Kasumi-1 (cell line): ENCODE results near the gene CDK5RAP2.

ENCODE experiments used
- DNase-seq, 2 experiments: peaks; one replicate each; lab custom pipeline; 2025; lab: John Stamatoyannopoulos, UW

CDK5RAP2 gene

DNA sequence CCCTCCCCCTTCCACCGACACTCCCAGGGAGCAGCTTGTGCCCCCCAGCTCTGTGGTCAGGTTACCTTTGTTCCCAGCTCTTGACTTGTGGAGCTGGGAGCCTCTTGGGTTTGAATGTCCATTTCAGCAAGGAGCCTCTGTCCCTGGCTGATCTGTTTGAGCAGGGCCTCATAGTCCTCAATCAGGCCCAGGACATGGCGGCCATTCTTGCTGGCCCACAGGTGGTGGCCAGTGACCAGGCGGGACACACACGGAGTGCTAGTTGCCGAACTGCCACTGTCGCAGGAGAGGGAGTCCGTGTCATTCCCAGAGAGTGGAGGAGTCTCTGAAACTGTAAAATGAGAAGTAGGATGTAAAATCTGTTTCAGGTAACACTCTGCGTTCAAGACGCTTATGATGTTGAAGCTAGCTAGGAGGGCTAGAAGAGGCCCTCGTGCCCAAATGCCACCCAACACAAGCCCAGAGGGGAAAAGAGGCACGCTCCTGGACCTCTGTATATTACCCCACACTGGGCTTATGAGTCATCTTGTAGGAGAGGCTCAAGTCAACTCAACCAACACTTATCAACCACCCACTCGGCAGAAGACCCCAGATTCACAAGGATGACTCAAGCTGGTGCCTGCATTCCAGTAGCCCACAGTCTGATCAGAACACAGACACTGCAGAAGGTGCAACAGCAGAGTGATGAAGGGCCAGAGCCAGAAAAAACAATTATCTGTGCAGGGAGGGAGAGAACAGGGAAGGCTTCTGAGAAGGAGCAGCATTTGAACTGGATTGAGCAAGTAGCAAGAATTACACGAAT, 177.0 kb downstream of the CDK5RAP2 start:
- peak; percentile 33 to 51 for DNase-seq

GRCh38 chr9:120399940-120400339, 180.0 kb downstream of the CDK5RAP2 start:
- DNase-seq, result no peak

DNA sequence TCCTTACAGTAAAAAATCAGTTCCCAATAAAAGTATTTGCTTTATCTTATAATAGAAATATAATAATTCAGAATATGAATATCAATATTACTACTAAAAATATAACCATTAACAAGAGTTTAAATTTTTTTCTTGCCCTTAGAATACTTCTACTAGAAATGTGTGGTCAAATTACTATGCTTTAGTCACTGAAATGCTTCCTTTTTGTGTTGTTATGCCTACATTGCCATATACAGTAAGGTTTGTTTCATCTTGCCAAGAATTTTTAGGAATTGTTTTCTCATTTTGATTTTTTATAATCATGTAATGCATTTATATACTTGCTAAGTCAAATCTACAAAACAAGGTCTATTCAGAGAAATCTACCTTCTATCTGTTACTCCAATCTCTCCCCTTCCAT, 181.7 kb downstream of the CDK5RAP2 start:
- DNase-seq, result no peak

DNA sequence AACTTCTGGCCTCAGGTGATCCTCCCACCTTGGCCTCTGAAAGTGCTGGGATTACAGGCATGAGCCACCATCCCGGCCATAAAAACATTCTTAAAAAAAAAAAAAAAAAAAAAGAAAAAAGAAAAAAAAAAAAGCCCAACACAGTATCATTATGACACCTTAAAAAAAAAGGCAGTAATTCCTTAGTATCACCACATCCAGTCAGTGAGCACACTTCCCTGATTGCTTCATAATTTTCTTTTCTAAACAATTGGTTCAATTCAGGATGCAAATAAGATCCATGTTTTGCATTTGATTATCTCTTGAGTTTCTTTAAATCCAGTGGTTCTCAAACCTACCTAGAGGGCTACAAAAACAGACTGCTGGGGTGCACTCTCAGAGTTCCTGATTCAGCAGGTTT, 182.5 kb downstream of the CDK5RAP2 start:
- no peak for DNase-seq

- DNase-seq, result no peak
Observed at GRCh38 chr9:120396931-120397330, 183.0 kb downstream of the CDK5RAP2 start.

GRCh38 chr9:120396418-120396817, 183.5 kb downstream of the CDK5RAP2 start:
- DNase-seq, result no peak

- DNase-seq, result no peak
Observed at GRCh38 chr9:120395376-120395775, 184.6 kb downstream of the CDK5RAP2 start.

DNA sequence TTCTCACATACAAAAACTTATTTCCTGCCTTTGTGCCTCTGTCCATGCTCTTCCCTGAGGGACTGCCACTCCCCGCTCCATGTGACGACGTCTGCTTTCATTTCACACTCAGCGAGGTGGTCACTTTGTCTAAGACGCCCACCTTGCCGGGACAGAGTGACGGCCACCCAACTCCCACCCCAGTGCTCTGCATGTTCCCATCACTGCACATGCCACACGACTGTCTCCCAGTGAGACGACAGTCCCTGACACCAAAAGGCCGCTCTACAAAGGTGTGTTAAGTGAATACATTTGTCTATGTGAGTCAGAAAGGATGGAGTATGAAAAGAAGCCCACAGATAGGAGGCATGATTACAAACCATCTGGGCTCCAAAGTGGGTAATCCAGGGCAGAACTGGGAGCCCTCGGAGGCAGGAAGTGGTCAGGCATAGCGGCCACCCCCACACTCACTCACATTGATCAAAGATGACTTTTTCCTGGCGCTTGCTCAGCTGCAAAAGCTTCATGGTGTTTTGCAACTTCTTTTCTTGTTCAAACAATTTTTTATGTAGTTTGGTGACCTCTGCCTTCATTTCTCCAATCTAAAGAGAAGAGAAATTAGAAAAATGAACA, 185.8 kb downstream of the CDK5RAP2 start:
- DNase-seq, result peak; percentile 16 to 48

DNA sequence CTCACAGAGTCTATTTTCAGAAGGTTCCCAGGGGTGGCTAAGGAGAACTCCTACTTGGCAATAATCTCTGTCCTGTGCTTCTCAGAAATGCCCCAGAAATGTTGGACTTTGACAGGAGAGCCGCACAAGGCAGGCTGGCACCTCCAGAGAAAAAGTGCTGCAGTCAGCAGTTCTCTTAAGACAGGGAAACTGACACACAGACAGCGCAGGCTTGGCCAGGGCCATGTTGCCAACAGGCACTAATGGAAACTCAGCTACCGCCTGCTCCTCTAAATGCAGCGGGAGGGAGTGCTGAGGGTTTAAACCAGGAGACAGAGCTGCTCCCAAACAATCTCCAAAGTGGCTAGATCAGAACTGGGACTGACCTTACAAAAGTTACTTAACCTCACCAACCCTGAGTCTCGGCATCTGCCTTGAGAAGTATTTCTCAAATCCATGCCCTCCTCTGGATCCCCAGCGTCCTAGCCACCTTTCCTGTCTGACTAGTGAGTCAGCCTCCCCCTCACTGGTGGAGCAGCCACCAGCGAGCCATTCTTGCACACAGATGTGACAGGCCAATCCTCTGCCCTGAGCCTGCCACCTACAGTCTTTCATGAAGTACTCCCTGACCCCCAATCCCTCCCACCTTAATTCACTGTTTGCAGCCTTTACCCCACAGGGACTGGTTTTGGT, 186.4 kb downstream of the CDK5RAP2 start:
- DNase-seq, result no peak

DNA sequence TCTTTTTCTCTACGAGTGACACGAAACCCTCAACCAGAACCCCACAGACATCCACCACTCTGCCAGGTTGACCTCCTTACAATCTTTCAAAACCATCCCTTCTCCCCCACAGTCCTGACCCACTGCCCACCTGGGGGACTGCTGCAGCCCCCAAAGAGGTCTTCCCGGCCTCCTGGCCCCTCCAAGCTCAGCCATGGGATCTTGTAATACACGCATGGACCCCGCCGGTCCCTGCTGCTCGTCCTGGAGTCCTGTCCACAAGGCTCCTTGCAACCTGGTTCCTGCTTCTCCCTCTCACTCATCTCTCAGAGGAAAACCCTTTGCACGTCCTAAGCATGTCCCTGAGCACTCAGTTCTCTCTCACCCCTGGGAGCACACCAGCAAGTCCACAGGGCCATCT, 187.3 kb downstream of the CDK5RAP2 start:
- DNase-seq, result no peak

- DNase-seq, result no peak
Observed at GRCh38 chr9:120392245-120392644, 187.7 kb downstream of the CDK5RAP2 start.

- DNase-seq, result no peak
Observed at GRCh38 chr9:120391691-120392090, 188.3 kb downstream of the CDK5RAP2 start.

- no peak for DNase-seq
Observed at GRCh38 chr9:120390637-120391190, 189.3 kb downstream of the CDK5RAP2 start.

- no peak for DNase-seq
Observed at GRCh38 chr9:120389867-120390266, 190.1 kb downstream of the CDK5RAP2 start.

- DNase-seq, result no peak
Observed at GRCh38 chr9:120389300-120389699, 190.7 kb downstream of the CDK5RAP2 start.

GRCh38 chr9:120388003-120388855, 191.7 kb downstream of the CDK5RAP2 start:
- DNase-seq, result no peak

GRCh38 chr9:120387257-120388002, 192.5 kb downstream of the CDK5RAP2 start:
- DNase-seq, result no peak

DNA sequence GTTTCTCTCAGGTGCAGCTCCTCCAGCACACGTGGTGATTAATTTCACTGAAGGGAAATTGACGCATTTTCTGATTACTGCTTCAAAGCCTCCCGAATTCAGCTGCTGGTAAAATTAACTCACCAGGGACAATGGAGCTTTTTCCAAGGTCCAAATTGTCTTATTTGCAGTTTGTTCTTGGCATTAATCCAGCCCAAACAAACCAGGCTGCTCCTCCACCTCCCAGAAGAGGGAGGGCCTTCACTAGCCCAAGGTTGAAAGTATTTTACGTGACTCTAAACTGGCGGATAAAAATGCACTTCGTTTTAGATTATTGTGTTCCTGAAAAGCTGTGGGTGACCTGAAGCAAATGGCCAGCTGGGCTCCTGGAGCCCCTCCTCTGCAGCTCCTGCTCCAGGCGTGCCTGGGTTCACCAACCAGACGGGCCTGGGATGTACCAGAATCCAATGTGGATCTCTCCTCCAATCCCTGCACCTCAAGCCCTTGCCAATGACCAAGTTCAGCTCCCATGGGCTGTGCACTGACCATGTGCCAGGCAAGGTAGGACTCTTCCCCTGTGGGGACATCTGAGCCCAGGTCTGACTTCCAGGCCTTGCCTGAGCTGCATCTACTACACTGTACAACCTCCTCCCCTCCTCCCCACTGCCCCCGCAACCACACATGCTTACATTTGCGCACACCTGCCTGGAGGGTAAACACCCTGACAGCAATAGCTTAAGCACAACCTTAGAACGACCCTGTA, 193.4 kb downstream of the CDK5RAP2 start:
- no peak for DNase-seq

GRCh38 chr9:120385606-120386389, 194.2 kb downstream of the CDK5RAP2 start:
- no peak for DNase-seq

GRCh38 chr9:120384925-120385272, 195.1 kb downstream of the CDK5RAP2 start:
- no peak for DNase-seq
